Astrocyte (in vitro differentiated cells and primary cell): ENCODE measurements around the gene ANO4. TPM values are rescaled to one million over a fixed set of nuclear protein-coding genes. Genes with fewer than 3 reads are reported as not detected.

Source experiments
- DNase-seq: peaks from one replicate; pipeline ENCODE4 v3.0.0-alpha.2; 2010; ENCODE audit warnings: low read depth
- FAIRE-seq: peaks from 2 replicates; lab custom pipeline; 2011; peaks lifted over from hg19 to GRCh38; lab: Jason Lieb, UNC
- H2AFZ ChIP-seq: 2 replicates; pipeline ENCODE4 v1.6.0; 2012; ENCODE audit warnings: low read depth, low read length, inconsistent platforms
- H3K27ac ChIP-seq: 2 replicates; pipeline ENCODE4 v1.5.1; 2011; ENCODE audit warnings: low read depth, low read length, inconsistent platforms
- H3K27me3 ChIP-seq: 2 replicates; pipeline ENCODE4 v1.6.0; 2011; ENCODE audit warnings: low read length, inconsistent platforms; ENCODE audit not compliant: insufficient read depth
- H3K36me3 ChIP-seq: 2 replicates; pipeline ENCODE4 v1.5.1; 2011; ENCODE audit warnings: low read length, inconsistent platforms; ENCODE audit not compliant: insufficient read depth
- H3K4me1 ChIP-seq: 2 replicates; pipeline ENCODE4 v1.5.1; 2011; ENCODE audit warnings: low read length, inconsistent platforms; ENCODE audit not compliant: insufficient read depth
- H3K4me2 ChIP-seq: 2 replicates; pipeline ENCODE4 v1.6.0; 2012; ENCODE audit warnings: low read length, inconsistent platforms
- H3K4me3 ChIP-seq: 2 replicates; pipeline ENCODE4 v1.5.1; 2011; ENCODE audit warnings: low read depth, mild to moderate bottlenecking, low read length, inconsistent platforms; ENCODE audit not compliant: insufficient read depth
- H3K79me2 ChIP-seq: 2 replicates; pipeline ENCODE4 v1.6.0; 2012; ENCODE audit warnings: mild to moderate bottlenecking, low read length, inconsistent platforms; ENCODE audit not compliant: insufficient read depth
- H3K9ac ChIP-seq: 2 replicates; pipeline ENCODE4 v1.6.0; 2012; ENCODE audit warnings: mild to moderate bottlenecking, low read length, inconsistent platforms
- H3K9me3 ChIP-seq: 2 replicates; pipeline ENCODE4 v1.5.1; 2012; ENCODE audit warnings: low read depth, mild to moderate bottlenecking, low read length, inconsistent platforms; ENCODE audit not compliant: insufficient read depth
- H4K20me1 ChIP-seq: 2 replicates; pipeline ENCODE4 v1.6.0; 2012; ENCODE audit warnings: low read length, inconsistent platforms; ENCODE audit not compliant: insufficient read depth
- H3K27ac Mint-ChIP-seq: one replicate; pipeline ENCODE4 v1.8.0; 2021; ENCODE audit warnings: mild to moderate bottlenecking, mixed read lengths; ENCODE audit not compliant: unreplicated experiment
- H3K27me3 Mint-ChIP-seq: one replicate; pipeline ENCODE4 v1.8.0; 2021; ENCODE audit warnings: low read depth, mixed read lengths; ENCODE audit not compliant: unreplicated experiment
- H3K36me3 Mint-ChIP-seq: one replicate; pipeline ENCODE4 v1.8.0; 2021; ENCODE audit warnings: low read depth, mixed read lengths; ENCODE audit not compliant: unreplicated experiment
- H3K4me1 Mint-ChIP-seq: one replicate; pipeline ENCODE4 v1.8.0; 2021; ENCODE audit warnings: low read depth, mixed read lengths; ENCODE audit not compliant: unreplicated experiment
- H3K4me3 Mint-ChIP-seq: one replicate; pipeline ENCODE4 v1.8.0; 2021; ENCODE audit warnings: mild to moderate bottlenecking, moderate library complexity, mixed read lengths; ENCODE audit not compliant: unreplicated experiment
- H3K9me3 Mint-ChIP-seq: one replicate; pipeline ENCODE4 v1.8.0; 2021; ENCODE audit warnings: mild to moderate bottlenecking, mixed read lengths; ENCODE audit not compliant: unreplicated experiment
- EZH2 ChIP-seq: IDR thresholded peaks from 2 replicates; pipeline ENCODE4 v1.6.1; 2012; ENCODE audit warnings: mild to moderate bottlenecking, low read length, inconsistent platforms; ENCODE audit not compliant: insufficient read depth
- total RNA-seq: library from RNA; stranded (reverse); gene quantifications from 2 replicates; pipeline ENCODE4 v1.2.1, GENCODE V29; 2021
- TF ChIP-seq, protein P1 (sequence below): IDR thresholded peaks from 2 replicates; pipeline ENCODE4 v1.5.1; 2011; ENCODE audit warnings: low read depth, mild to moderate bottlenecking, inconsistent platforms, low read length, moderate library complexity; ENCODE audit not compliant: insufficient read depth

Gene ANO4
- total RNA-seq, 1 donor from 2014 or later, result 41.3 TPM

DNA sequence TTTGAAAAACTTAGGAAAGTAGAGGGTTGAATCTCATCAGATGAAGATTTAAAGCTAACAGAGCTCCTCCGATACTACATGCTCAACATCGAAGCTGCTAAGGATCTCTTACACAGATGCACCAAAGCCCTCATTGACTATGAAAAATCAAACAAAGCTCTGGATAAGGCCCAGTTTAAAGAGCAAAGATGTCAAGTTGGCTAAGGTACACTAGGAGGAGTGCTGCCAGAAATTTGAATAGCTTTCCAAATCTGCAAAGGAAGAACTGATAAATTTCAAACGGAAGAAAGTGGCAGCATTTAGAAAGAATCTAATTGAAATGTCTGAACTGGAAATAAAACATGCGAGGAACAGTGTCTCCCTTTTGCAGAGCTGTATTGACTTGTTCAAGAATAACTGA lies 274.3 kb downstream of the ANO4 start:
- Histone ChIP-seq H3K4me1 (no peaks in the 10 kb centered on the region), H4K20me1 (no peaks in the 10 kb centered on the region), H3K4me3 (no peak overlapping the region), H3K9ac (no peak overlapping the region), H3K9me3 (no peaks in the 10 kb centered on the region), H3K36me3 (no peaks in the 10 kb centered on the region), H3K27me3 (no peaks in the 10 kb centered on the region), H3K4me2 (no peak overlapping the region), H3K79me2 (no peaks in the 10 kb centered on the region), H2AFZ (no peak overlapping the region), H3K27ac (no peak overlapping the region)
- Mint-ChIP-seq H3K4me1 (no peaks in the 10 kb centered on the region), H3K36me3 (peaks cover 33% of the 10 kb centered on the region), H3K27ac (no peak overlapping the region), H3K4me3 (no peak overlapping the region), H3K9me3 (peaks cover 4% of the 10 kb centered on the region), H3K27me3 (no peaks in the 10 kb centered on the region)
- TF ChIP-seq, protein P1, sequence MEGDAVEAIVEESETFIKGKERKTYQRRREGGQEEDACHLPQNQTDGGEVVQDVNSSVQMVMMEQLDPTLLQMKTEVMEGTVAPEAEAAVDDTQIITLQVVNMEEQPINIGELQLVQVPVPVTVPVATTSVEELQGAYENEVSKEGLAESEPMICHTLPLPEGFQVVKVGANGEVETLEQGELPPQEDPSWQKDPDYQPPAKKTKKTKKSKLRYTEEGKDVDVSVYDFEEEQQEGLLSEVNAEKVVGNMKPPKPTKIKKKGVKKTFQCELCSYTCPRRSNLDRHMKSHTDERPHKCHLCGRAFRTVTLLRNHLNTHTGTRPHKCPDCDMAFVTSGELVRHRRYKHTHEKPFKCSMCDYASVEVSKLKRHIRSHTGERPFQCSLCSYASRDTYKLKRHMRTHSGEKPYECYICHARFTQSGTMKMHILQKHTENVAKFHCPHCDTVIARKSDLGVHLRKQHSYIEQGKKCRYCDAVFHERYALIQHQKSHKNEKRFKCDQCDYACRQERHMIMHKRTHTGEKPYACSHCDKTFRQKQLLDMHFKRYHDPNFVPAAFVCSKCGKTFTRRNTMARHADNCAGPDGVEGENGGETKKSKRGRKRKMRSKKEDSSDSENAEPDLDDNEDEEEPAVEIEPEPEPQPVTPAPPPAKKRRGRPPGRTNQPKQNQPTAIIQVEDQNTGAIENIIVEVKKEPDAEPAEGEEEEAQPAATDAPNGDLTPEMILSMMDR, result no peak
- no peak for TF ChIP-seq EZH2
- DNase-seq (no peak), FAIRE-seq (no peak)

DNA sequence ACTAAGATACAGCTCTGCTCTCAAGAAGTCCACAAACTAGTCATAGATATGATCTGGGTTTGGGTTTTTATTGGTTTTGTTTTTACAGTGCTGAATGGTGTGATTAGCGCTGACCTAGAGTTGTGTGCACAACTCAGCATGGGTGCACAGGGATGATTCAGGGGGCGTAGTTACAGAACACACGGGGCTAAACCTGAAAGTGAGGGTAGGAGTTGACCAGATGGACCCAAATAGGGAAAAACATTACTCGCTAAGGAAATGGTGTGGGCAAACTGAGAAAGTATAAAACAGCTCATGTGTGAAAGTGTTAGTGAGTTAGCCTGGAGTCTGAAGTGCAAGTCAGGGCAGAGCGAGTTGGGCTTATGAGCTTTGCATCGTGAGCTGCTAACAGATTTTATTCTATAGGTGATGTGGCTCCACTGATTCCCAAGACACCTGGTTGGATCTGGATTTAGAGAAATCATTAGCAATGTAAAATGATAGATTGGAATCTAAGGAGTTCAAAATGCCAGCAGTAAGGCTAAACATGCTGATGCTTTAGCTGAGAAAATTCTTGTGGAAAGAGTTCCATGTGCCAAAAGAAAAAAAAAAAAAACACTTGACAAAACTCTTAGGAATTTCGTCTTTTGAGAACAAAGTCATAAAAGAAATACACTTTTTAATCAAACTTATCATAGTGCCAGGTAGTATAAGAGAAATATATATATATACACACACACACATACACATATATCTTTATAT lies 280.5 kb downstream of the ANO4 start:
- no peaks in the 10 kb centered on the region for H3K79me2 ChIP-seq
- H3K27me3 ChIP-seq, result no peaks in the 10 kb centered on the region
- H3K27ac ChIP-seq, result no peak overlapping the region
- H3K9me3 ChIP-seq, result no peaks in the 10 kb centered on the region
- no peak overlapping the region for H2AFZ ChIP-seq
- no peak overlapping the region for H3K4me3 ChIP-seq
- Mint-ChIP-seq H3K4me3 (no peak overlapping the region), H3K27me3 (no peaks in the 10 kb centered on the region), H3K9me3 (no peaks in the 10 kb centered on the region), H3K4me1 (peaks cover 18% of the 10 kb centered on the region), H3K27ac (no peak overlapping the region), H3K36me3 (peaks cover 13% of the 10 kb centered on the region)
- FAIRE-seq (peak; percentile 26), DNase-seq (peak; percentile 42)
- H3K9ac ChIP-seq, result no peak overlapping the region
- peaks cover 12% of the 10 kb centered on the region for H3K4me1 ChIP-seq
- TF ChIP-seq EZH2, result no peak
- TF ChIP-seq, protein P1, result no peak
- no peaks in the 10 kb centered on the region for H4K20me1 ChIP-seq
- H3K36me3 ChIP-seq, result no peaks in the 10 kb centered on the region
- peak overlapping the region; percentile 20 for H3K4me2 ChIP-seq

DNA sequence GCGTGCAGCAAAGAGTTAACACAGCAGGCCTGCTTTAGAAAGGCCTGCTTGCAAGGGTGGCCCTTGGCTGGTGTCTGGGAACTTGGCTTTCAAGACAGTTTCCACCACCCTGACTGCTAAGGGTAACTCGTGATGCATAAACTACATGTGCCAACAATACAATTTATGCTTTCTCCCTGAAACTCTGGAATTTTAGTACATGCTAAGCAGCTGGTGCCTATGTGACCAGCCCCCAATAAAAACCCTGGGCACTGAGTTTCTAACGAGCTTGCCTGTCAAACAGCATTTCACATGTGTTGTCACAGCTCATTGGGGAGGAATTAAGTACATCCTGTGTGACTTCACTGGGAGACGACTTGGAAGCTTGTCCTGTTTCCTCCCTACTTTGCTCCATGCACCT lies 282.3 kb downstream of the ANO4 start:
- FAIRE-seq, result no peak
- Histone ChIP-seq H3K4me2 (no peak overlapping the region), H2AFZ (peak overlapping the region; percentile 16), H3K36me3 (no peaks in the 10 kb centered on the region), H3K9ac (no peak overlapping the region), H3K4me3 (no peak overlapping the region), H4K20me1 (no peaks in the 10 kb centered on the region), H3K79me2 (no peaks in the 10 kb centered on the region), H3K9me3 (no peaks in the 10 kb centered on the region), H3K4me1 (peaks cover 12% of the 10 kb centered on the region), H3K27ac (no peak overlapping the region), H3K27me3 (no peaks in the 10 kb centered on the region)
- peaks cover 18% of the 10 kb centered on the region for H3K36me3 Mint-ChIP-seq
- H3K27me3 Mint-ChIP-seq, result no peaks in the 10 kb centered on the region
- no peak overlapping the region for H3K27ac Mint-ChIP-seq
- TF ChIP-seq, protein P1, result no peak
- no peak for TF ChIP-seq EZH2
- H3K4me3 Mint-ChIP-seq, result no peak overlapping the region
- DNase-seq, result peak; percentile 30
- peaks cover 18% of the 10 kb centered on the region for H3K4me1 Mint-ChIP-seq
- H3K9me3 Mint-ChIP-seq, result peaks cover 2% of the 10 kb centered on the region
